Measurements from ENCODE around the gene SEMA3C.

SEMA3C gene

GRCh38 chr7:80918909-80919721 lies at the start of gene SEMA3C:
TSS of gene SEMA3C (minus strand) at chr7:80919051. CDS start at chr7:80916781, 2,270 bp downstream.
- H3K4me3 ChIP-seq (ENCODE audit: low read depth, low read length), result peak within 1 kb of the TSS; percentile 80
- DNase-seq (ENCODE audit: low read depth), result peak; percentile 99
- TF ChIP-seq CTCF (conservative IDR thresholded peaks at IDR 0.05; ENCODE audit: low read depth, low read length), result peak; percentile 28

DNA sequence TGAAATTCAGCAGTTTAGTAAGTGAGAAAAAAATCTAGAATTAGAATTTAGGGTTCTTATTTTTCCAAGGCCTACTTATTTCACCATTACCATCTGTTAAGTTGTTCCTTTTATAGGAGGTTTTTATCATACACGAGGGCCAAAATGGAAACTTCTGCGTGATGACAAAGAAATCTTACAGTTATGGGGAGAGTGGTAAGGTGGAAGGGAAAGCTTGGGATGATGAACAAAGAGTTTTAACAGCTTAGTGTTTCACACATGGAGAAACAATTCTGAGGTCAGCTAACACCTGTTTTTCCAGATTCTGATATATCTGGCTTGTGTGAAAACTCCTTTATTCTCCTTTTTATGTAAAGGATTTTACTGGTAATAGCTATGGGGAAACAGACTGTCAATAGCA lies 49.8 kb upstream of the SEMA3C start:
- no peak overlapping the region for H3K4me3 ChIP-seq (ENCODE audit: low read depth, low read length)
- DNase-seq (ENCODE audit: low read depth), result no peak
- TF ChIP-seq CTCF (conservative IDR thresholded peaks at IDR 0.05; ENCODE audit: low read depth, low read length), result no peak

GRCh38 chr7:80967917-80968297 lies 49.1 kb upstream of the SEMA3C start:
- DNase-seq (ENCODE audit: low read depth), result peak; percentile 49
- no peak for TF ChIP-seq CTCF (conservative IDR thresholded peaks at IDR 0.05; ENCODE audit: low read depth, low read length)
- H3K4me3 ChIP-seq (ENCODE audit: low read depth, low read length), result no peak overlapping the region

DNA sequence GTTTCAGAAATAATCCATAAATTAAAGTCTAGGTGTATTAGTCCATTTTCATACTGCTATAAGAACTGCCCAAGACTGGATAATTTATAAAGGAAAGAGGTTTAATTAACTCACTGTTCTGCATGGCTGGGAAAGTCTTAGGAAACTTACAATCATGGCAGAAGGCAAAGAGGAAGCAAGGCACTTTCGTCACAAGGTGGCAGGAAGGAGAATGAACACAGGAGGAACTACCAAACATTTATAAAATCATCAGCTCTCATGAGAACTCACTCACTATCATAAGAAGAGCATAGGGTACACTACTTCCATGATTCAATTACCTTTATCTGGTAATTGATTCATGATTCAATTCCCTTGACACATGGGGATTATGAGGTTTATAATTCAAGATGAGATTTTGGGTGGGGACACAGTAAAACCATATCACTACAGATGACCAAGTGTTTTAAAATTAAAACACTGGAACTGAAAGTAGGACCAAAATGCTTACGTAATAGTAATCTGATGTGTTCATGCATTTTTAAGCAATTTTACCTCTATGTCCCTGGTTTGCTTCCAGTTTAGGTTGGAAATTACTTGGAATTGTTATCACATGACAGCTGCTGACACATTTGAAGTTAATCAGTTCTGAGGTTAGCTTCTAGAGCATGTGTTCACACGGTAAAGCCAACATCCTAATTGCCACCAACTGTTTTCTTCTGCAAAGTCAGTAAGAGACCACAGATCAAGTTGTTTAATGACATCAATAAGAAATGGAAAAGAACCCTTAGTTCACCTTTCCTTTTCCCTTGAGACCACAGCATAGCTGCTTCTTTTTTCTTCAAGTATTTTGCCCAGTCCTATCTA lies 48.4 kb upstream of the SEMA3C start:
- DNase-seq (ENCODE audit: low read depth), result peak; percentile 47
- no peak for TF ChIP-seq CTCF (conservative IDR thresholded peaks at IDR 0.05; ENCODE audit: low read depth, low read length)
- H3K4me3 ChIP-seq (ENCODE audit: low read depth, low read length), result no peak overlapping the region

DNA sequence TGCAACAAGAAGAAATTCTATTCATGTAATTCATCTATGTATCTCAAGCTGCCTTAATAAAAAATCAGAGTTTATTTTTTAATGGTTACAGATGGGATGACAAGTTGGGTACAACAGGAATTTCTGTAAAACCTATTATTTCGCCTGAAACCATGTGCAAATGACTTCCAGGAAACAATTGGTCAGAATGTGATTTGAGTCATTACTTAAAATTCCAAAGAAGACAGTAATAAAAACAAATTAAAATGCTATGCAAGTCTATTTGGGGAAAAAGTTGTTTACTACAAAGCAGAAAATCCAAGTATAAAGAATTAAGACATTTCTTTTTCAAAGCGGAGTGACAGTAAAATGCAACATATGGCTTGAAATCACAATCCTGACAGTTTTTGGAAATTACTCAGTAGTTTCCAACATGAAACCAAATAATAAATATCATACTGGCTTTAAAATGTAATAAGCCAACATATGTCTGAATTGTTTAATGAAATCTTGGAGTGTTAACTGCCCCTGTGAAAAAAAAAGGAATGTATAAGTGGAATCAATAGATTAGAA lies 41.5 kb upstream of the SEMA3C start:
- no peak for DNase-seq (ENCODE audit: low read depth)
- no peak overlapping the region for H3K4me3 ChIP-seq (ENCODE audit: low read depth, low read length)
- no peak for TF ChIP-seq CTCF (conservative IDR thresholded peaks at IDR 0.05; ENCODE audit: low read depth, low read length)

GRCh38 chr7:80957226-80957777 lies 38.5 kb upstream of the SEMA3C start:
- no peak for DNase-seq (ENCODE audit: low read depth)
- no peak overlapping the region for H3K4me3 ChIP-seq (ENCODE audit: low read depth, low read length)
- no peak for TF ChIP-seq CTCF (conservative IDR thresholded peaks at IDR 0.05; ENCODE audit: low read depth, low read length)

Data from choroid plexus epithelial cell (primary cell).